HEK293 (cell line): ENCODE measurements around the gene SLC18A3.

Experiments used
- SP2 ChIP-seq: fragments of 450-650 bp; formaldehyde crosslinking; IDR thresholded peaks from 2 replicates; pipeline ENCODE4 v1.5.1; 2016; ENCODE audit warnings: missing biosample characterization, missing genetic modification characterization
- ZNF223 ChIP-seq: fragments of 450-650 bp; formaldehyde crosslinking; IDR thresholded peaks from 2 replicates; pipeline ENCODE4 v1.5.1; 2016; ENCODE audit warnings: missing biosample characterization, missing genetic modification characterization
- ZNF239 ChIP-seq: fragments of 450-650 bp; formaldehyde crosslinking; IDR thresholded peaks from 2 replicates; pipeline ENCODE4 v1.5.1; 2016; ENCODE audit warnings: missing biosample characterization, missing genetic modification characterization
- ZNF266 ChIP-seq: fragments of 450-650 bp; formaldehyde crosslinking; IDR thresholded peaks from 2 replicates; pipeline ENCODE4 v1.5.1; 2016; ENCODE audit warnings: missing biosample characterization, missing genetic modification characterization, low read depth
- ZNF274 ChIP-seq, 2 experiments: fragments of 200-500 bp in 1 of 2; fragments of 450-650 bp in 1 of 2; sonication (Bioruptor generic) in 1 of 2; formaldehyde crosslinking in 1 of 2; IDR thresholded peaks; 2 replicates each; pipeline versions ENCODE4 v1.5.1 to v1.6.1; 2014 to 2016; ENCODE audit warnings: borderline replicate concordance in 1 of 2, inconsistent platforms in 1 of 2, low read length in 1 of 2, missing biosample characterization in 1 of 2, missing genetic modification characterization in 1 of 2
- ZNF48 ChIP-seq: fragments of 450-650 bp; formaldehyde crosslinking; IDR thresholded peaks from 2 replicates; pipeline ENCODE4 v1.5.1; 2016; ENCODE audit warnings: missing biosample characterization, missing genetic modification characterization
- ZNF600 ChIP-seq: fragments of 450-650 bp; formaldehyde crosslinking; IDR thresholded peaks from 2 replicates; pipeline ENCODE4 v1.5.1; 2016; ENCODE audit warnings: missing biosample characterization, missing genetic modification characterization
- ZNF830 ChIP-seq: fragments of 450-650 bp; IDR thresholded peaks from 2 replicates; pipeline ENCODE4 v1.5.0; 2018; ENCODE audit warnings: missing biosample characterization, missing genetic modification characterization, low read depth, mild to moderate bottlenecking, moderate library complexity
- TF ChIP-seq, protein P1 (sequence below): fragments of 450-650 bp; formaldehyde crosslinking; IDR thresholded peaks from 2 replicates; pipeline ENCODE4 v1.5.1; 2016; ENCODE audit warnings: missing biosample characterization, missing genetic modification characterization
- TF ChIP-seq, protein P2 (sequence below): fragments of 450-650 bp; formaldehyde crosslinking; IDR thresholded peaks from 2 replicates; pipeline ENCODE4 v1.5.1; 2016; ENCODE audit warnings: missing biosample characterization, missing genetic modification characterization, low read depth
- TF ChIP-seq, protein P3 (sequence below): fragments of 450-650 bp; formaldehyde crosslinking; IDR thresholded peaks from 2 replicates; pipeline ENCODE4 v1.5.1; 2016; ENCODE audit warnings: missing biosample characterization, missing genetic modification characterization

DNA sequence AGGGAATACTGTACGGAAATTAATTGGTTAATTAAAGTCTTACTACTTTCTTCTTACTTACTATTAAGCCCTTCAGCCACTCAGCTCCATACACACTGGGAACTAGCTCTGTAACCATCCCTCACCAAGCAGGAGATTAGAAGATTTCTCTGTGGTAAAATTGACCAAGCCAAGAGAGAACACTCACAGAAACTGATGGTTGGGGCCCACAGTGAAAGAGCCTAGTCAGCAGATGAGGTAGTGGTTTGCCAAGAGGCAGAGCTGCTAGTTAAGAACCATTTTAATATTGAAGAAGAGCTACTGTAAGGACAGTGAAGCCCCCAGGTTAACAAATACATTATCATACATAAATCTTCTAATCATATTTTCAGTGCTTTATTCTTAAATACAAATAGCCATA is 47.5 kb downstream of the SLC18A3 start:
- TF ChIP-seq ZNF274 (IDR thresholded peaks at IDR 0.05; ENCODE audit: low read length) (no peak), ZNF274 (tag by site-specific recombination; IDR thresholded peaks at IDR 0.05; ENCODE audit: borderline replicate concordance) (no peak), ZNF223 (tag by site-specific recombination) (no peak), ZNF266 (tag by site-specific recombination) (no peak), ZNF239 (tag by site-specific recombination) (no peak), ZNF830 (no peak), SP2 (tag by site-specific recombination) (no peak), ZNF48 (tag by site-specific recombination) (no peak), ZNF600 (tag by site-specific recombination) (no peak)
- TF ChIP-seq, protein P1, sequence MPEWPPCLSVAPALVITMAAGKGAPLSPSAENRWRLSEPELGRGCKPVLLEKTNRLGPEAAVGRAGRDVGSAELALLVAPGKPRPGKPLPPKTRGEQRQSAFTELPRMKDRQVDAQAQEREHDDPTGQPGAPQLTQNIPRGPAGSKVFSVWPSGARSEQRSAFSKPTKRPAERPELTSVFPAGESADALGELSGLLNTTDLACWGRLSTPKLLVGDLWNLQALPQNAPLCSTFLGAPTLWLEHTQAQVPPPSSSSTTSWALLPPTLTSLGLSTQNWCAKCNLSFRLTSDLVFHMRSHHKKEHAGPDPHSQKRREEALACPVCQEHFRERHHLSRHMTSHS (tag by site-specific recombination) = no peak
- TF ChIP-seq, protein P2, sequence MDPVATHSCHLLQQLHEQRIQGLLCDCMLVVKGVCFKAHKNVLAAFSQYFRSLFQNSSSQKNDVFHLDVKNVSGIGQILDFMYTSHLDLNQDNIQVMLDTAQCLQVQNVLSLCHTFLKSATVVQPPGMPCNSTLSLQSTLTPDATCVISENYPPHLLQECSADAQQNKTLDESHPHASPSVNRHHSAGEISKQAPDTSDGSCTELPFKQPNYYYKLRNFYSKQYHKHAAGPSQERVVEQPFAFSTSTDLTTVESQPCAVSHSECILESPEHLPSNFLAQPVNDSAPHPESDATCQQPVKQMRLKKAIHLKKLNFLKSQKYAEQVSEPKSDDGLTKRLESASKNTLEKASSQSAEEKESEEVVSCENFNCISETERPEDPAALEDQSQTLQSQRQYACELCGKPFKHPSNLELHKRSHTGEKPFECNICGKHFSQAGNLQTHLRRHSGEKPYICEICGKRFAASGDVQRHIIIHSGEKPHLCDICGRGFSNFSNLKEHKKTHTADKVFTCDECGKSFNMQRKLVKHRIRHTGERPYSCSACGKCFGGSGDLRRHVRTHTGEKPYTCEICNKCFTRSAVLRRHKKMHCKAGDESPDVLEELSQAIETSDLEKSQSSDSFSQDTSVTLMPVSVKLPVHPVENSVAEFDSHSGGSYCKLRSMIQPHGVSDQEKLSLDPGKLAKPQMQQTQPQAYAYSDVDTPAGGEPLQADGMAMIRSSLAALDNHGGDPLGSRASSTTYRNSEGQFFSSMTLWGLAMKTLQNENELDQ (tag by site-specific recombination) = no peak
- TF ChIP-seq, protein P3, sequence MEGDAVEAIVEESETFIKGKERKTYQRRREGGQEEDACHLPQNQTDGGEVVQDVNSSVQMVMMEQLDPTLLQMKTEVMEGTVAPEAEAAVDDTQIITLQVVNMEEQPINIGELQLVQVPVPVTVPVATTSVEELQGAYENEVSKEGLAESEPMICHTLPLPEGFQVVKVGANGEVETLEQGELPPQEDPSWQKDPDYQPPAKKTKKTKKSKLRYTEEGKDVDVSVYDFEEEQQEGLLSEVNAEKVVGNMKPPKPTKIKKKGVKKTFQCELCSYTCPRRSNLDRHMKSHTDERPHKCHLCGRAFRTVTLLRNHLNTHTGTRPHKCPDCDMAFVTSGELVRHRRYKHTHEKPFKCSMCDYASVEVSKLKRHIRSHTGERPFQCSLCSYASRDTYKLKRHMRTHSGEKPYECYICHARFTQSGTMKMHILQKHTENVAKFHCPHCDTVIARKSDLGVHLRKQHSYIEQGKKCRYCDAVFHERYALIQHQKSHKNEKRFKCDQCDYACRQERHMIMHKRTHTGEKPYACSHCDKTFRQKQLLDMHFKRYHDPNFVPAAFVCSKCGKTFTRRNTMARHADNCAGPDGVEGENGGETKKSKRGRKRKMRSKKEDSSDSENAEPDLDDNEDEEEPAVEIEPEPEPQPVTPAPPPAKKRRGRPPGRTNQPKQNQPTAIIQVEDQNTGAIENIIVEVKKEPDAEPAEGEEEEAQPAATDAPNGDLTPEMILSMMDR (tag by site-specific recombination) = no peak
